IPS-18c (cell line): Measurements from ENCODE around the gene PTMS.

Source experiments
- H3K4me3 ChIP-seq: 2 replicates; pipeline ENCODE4 v1.7.0; 2013; ENCODE audit warnings: low read depth, mild to moderate bottlenecking, low read length, moderate library complexity; ENCODE audit not compliant: insufficient read depth
- H3K9me3 ChIP-seq: one replicate; pipeline ENCODE4 v1.6.1; 2013; ENCODE audit warnings: mild to moderate bottlenecking, low read length, moderate library complexity; ENCODE audit not compliant: control insufficient read depth, insufficient read depth

PTMS gene

GRCh38 chr12:6747216-6747615 lies 18.9 kb upstream of the PTMS start:
- H3K4me3 ChIP-seq = no peak overlapping the region
- H3K9me3 ChIP-seq = no peaks in the 10 kb centered on the region

DNA sequence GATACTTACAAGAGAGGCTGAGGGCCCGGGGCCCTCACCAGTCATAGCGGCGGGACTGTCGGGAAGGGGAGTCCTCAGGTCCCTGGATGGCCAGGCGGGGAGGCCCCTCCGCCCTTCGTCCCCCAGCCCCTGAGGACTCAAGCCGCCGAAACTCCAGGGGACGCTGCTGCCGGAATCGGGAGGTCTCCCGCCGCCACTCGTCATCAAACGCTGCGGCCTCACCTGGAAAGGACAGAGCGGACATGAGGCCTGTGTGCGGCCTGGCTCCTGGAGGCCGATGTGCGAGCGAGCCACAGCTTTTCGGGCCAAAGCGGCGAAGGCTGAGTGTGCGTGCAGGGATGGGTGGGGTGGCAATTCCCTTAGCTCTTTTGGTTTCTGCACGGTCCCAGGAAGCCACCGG lies 17.4 kb upstream of the PTMS start:
- Histone ChIP-seq H3K9me3 (no peaks in the 10 kb centered on the region), H3K4me3 (no peak overlapping the region)

DNA sequence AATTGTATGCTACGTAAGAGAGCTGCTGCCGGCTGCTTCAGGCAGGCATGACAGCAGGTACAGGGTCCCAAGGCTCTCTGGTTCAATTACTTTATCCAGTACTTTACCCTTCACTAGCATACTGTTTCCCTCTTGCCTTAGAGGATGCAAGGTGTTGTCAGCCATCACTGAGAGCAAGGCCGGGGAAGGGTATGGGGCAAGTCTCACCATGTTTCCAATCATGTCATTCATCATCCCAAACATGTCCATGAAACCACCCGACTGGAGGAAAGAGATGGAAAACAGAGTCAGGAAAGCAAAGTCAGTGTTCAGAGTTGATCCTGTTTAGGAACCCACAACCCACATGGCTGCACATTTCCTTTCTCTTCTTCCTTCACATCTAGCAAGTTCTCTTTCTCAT lies 15.7 kb upstream of the PTMS start:
- Histone ChIP-seq H3K9me3 (no peaks in the 10 kb centered on the region), H3K4me3 (no peak overlapping the region)

DNA sequence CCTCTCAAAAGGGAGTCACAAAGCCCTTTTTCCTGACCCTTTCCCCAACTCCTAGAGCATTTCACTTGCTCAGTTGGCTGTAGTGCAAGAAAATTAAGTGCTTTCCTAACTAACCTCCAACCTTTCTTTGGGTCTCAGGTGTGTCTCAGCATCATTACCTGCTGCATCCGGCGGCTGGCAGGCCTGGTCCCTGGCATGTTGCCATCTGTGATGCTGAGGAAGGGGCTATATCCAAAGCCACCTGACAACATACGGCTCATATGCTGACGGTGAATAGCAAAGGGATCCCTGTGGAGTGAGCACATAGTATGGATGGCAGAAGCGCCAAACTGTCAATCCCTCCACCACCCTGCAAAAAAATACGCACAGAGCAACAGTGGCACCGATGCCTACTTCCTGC lies 14.4 kb upstream of the PTMS start:
- Histone ChIP-seq H3K4me3 (peak overlapping the region; percentile 96), H3K9me3 (no peaks in the 10 kb centered on the region)

DNA sequence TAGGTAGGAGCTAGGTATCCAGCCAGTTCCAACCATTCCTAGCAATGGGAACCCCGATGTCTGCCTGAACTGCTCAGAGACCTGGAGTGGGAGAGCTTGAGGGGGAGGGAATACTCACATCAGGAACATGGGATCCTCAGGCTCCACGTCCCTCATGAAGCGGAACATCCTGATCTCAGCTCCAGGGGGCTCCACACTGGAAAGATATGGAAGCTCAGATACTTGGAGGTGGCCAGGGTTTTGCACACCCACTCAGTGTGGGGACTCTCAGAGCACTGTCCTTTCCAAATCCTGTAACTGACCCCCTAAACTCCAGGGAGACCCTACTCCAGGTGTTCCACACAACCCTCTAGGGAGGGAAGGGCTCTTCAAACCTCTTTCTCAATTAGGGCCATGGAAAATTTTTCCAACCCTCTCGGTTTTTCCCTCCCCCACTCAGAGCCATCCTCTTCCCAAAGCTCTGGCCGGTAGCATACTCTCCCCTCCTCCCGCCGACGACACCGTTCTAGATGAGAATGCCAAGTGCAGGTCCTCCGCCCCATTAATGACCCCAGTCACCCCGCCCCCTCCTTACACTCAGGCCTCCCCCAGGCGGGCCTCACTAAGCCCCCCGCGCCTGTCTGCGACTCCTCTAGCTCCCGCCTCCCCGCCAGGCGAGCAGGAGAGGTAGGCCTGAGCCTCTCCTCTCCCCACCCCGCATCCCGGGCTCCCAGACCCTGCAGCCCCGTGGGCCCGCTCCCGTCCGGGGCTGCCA lies 13.8 kb upstream of the PTMS start:
- Histone ChIP-seq H3K4me3 (peak overlapping the region; percentile 96), H3K9me3 (no peaks in the 10 kb centered on the region)

DNA sequence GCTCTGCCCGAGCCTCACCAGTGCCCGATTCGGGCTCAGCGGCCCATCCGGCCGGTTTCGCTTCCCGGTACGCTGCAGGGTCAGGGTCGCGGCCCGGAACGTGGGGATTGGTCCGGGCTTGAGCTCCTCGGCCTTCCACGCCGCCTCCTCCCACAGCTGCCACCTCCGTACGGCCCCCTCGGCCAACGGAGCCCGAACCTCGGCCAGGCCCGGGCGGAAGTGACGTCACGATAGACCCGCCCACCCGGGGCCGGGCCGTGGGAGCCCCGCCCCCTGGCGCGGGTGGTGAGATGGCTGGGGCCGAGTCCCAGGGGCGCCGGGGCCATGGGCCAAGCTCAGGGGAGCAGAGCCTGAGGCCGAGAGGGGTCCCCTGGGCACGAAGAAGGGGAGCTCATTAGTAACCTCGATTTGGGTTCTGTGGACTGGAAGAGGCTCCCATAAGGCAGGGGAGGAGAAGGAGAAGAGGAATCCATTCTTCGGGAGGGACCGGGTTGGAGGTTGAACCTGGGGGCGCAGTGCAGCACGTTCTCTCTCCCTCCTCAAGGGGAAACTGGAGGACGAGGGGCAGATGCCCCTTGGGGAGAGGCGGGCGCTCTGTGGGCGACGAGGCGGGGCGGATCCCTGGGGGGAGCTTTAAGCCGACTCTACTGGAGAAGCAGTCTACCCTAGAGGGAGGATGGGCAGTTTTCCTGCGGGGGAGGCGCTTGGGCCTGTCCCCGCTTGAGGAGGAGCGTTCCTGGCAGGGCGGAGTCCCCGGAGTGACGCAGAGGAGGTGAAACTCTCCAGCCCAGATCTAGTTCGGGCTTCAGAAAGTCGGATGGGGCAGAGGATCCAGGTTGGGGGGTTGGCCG lies 13.0 kb upstream of the PTMS start, which contains the start of gene MLF2:
MLF2 (minus strand) TSS at position 221 of the 851 bp plus-strand sequence. CDS start 807 bp downstream, outside the sequence.
- H3K9me3 ChIP-seq = no peaks in the 10 kb centered on the region

DNA sequence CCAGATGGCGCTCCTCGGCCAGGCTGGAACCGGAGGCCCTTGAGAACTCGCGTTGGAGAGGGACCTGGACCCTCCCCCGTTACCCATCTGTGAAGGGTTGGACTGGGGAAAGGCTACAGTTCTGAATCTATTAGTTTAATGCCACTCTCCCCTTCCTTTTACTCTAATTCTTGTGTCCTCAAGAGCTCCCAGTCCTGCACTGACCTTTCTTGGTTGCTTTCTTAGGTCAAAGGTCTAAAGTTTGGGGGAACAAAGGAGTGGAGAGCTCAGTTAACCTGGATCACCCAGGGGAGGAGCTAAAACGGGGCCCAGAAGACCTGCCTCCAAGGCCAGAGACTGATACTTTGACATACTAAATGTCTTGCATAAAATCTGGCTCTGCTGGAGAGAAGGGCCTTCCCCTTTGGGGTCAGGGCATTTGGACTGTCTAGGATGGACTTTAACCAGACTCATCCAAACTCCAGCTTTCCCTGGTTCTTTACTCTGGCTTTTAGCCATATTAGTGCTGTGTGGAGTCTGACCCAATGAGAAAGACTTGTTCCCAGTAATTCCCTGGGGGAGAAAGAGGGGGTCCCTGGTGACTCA lies 12.3 kb upstream of the PTMS start:
- H3K4me3 ChIP-seq = no peak overlapping the region
- no peaks in the 10 kb centered on the region for H3K9me3 ChIP-seq

More for the DNA sequence above, 13.0 kb upstream of the PTMS start, which contains the start of gene MLF2:
- peak within 1 kb of the TSS; percentile 96 for H3K4me3 ChIP-seq

DNA sequence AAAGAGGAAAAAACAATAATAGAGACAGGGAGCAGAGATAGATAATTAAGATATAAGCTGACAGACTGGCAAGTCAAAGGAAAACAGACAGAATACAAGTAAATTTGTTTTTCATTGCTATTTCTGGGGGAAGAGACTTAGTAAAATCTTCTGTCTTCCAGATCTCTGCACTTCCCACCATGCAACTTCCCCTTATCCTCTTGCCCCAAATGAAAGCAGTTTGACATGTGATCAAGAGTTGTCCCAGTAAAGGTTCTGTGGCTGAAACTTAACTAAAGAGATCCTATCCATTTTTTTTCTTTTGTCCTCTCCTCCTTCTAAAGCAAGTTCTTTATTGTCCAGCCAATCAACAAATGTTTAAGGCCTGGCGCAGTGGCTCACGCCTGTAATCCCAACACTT lies 11.8 kb upstream of the PTMS start:
- H3K4me3 ChIP-seq = no peak overlapping the region
- H3K9me3 ChIP-seq = no peaks in the 10 kb centered on the region

DNA sequence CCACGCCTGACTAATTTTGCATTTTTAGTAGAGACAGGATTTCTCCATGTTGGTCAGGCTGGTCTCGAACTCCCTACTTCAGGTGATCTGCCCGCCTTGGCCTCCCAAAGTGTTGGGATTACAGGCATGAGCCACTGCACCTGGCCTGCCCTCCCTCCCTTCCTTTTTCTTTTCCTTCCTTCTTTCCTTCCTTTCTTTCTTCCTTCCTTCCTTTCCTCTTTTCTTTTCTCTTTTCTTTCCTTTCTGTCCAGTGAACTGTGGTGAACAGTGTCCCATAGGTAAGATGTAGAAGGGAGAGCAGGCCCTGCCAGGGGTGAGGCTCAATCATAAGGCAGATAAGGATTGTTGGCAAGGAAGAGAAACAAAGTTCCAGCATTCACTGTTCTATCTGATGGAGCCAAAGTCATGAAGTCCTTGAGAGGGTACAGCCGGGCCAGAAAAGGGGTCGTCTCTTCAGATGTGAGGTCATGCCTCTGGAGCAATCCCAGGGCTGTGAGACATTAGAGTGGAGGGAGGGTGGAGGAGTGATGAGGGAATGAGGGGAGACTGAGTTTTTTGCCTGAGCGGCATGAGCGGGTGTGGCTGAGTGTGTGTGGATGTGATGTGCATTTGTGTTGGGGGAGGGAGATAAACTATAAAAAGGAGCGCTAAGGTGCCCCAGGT lies 9.0 kb upstream of the PTMS start:
- Histone ChIP-seq H3K4me3 (no peak overlapping the region), H3K9me3 (no peaks in the 10 kb centered on the region)

GRCh38 chr12:6758506-6759095 lies 7.6 kb upstream of the PTMS start:
- H3K4me3 ChIP-seq = no peak overlapping the region
- H3K9me3 ChIP-seq = no peaks in the 10 kb centered on the region

DNA sequence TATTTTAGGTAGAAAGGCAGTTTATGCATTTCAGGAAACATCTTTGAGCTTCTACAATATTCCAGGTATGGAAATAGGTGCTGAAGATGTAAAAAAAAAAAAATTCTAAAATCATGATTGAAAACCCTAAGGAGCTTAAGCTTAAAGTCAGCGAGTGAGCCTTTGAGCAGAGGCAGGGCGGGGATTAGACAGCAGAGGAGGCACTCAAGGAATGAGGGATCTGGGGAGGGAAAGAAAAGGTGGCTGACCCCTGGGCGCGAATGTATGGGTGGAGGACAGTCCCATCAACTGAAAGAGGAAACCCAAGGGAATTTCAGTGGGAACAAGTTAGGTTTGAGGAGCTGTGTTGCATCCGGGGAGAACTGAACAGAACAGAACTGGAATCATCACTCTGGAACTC lies 6.4 kb upstream of the PTMS start:
- Histone ChIP-seq H3K9me3 (no peaks in the 10 kb centered on the region), H3K4me3 (no peak overlapping the region)

GRCh38 chr12:6763380-6763779 lies 2.8 kb upstream of the PTMS start:
- H3K4me3 ChIP-seq = no peak overlapping the region

GRCh38 chr12:6764011-6764828 lies 1.9 kb upstream of the PTMS start:
- Histone ChIP-seq H3K4me3 (peak overlapping the region; percentile 17; the same call in 1 of the 2 replicates), H3K9me3 (no peaks in the 10 kb centered on the region)

More at GRCh38 chr12:6763380-6763779, 2.8 kb upstream of the PTMS start:
- no peaks in the 10 kb centered on the region for H3K9me3 ChIP-seq

DNA sequence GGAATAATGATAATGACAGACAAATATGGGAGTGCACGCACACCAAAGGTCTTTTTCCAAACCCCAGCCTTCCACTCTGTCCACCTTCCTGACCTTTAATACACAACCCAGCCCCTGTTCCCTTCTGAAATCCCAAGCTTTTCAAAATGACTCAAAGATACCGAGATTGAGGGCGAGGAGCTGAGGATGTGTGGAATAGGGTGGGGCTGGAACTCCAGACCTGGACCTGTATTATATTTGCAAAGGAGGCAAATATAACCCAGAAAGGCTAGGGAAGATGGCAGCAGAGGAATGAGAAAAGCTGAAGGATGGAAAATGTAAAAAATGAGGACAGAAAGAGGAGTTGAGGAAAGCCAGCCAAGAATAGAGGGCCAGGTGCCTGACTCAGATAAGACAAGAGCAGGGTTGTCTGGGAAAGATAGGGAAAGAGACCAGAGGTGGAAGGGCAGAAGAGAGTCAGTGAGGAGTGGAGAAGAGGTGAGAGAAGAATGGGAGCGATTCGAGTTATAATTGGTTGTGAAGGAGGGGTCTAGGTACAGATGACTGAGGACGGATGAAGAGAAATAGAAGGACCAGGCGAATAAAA lies 1.0 kb upstream of the PTMS start:
- H3K9me3 ChIP-seq = no peaks in the 10 kb centered on the region
- H3K4me3 ChIP-seq = peak overlapping the region; percentile 85; the same call in 1 of the 2 replicates

DNA sequence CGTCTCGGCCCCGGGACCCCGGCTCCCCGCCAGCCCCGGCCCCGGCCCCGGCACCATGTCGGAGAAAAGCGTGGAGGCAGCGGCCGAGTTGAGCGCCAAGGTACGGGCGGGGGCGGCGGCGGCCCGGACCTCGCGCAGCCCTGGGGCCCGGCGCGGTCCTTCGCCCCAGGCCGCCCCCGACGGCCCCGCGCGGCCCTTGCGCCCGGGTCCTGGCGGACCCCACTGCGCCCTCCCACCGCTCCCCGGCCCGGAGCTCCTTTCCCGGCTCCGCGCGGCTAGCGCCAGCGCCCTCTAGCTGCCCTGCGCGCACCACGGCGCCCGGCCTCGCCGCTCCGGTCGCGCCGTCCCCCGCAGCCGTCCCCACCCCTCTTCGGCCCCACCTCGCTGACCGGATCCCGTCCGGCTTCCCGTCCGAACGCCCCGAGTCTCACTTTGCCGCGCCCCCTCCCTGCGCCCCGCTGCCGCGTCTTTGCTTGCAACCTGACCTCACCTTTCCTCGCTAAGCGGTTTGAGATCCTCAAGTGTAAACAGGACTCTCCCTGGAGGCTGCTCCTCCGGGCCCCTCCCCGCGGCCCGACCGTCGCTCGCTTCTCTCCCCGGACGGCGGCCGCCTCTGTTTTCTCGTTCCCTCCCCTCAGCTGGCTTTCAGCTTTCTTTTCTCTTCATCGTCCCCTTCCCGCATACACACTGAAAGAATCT lies 637 bp downstream of the PTMS start:
- no peaks in the 10 kb centered on the region for H3K9me3 ChIP-seq
- H3K4me3 ChIP-seq = peak overlapping the region; percentile 85
